Omental fat pad (tissue), 4 donors: ENCODE measurements around the gene CERS3. TPM values are rescaled to one million over a fixed set of nuclear protein-coding genes. Genes with fewer than 3 reads are reported as not detected.

Experiments
- ATAC-seq: fragments of 150-250 bp; one replicate; pipeline ENCODE4 v1.9.1; 2016; ENCODE audit warnings: mild to moderate bottlenecking, moderate library complexity; ENCODE audit not compliant: low FRiP score
- DNase-seq: peaks from one replicate; pipeline ENCODE4 v3.0.0-alpha.2; 2019; ENCODE audit warnings: low spot score
- CTCF ChIP-seq, 3 donors: fragments of 450-650 bp; IDR thresholded peaks; one replicate each; pipeline ENCODE4 v1.5.1; 2016 to 2017; ENCODE audit warnings: antibody characterized with exemption in 3 of 3, mild to moderate bottlenecking in 3 of 3, moderate library complexity in 2 of 3
- total RNA-seq, 4 donors: library from RNA; depleted of rRNA; stranded (reverse); fragments of >200 nt; gene quantifications; one replicate each; pipeline ENCODE4 v1.1.0, GENCODE V29; 2016

The CERS3 gene
- total RNA-seq, 4 donors from 2014 or later = not detected

DNA sequence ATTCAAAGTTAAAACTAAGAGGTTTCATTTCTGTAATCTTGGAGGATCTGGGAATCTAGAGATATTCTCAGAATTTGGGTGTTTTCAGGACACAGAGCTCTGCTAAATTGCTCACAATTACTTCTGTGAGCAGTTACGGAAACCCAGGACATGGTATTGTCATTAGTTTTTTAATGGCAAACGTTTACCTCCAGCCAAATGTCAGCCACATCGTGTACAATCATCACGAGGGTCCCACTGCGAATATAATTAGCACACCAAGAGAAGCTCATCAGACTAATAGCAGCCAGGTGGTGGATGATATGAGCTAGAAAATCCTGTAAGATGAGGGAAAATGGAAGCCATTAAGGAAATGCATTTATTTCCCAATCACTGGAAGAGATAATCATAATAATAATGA is 56.0 kb downstream of the CERS3 start:
- TF ChIP-seq CTCF (IDR thresholded peaks at IDR 0.05) = no peak
- DNase-seq (no peak), ATAC-seq (no peak)

- ATAC-seq = no peak
- TF ChIP-seq CTCF (IDR thresholded peaks at IDR 0.05) = no peak
- DNase-seq = no peak
Observed at GRCh38 chr15:100471933-100472332, 56.8 kb downstream of the CERS3 start.

GRCh38 chr15:100468285-100468684 is 60.5 kb downstream of the CERS3 start:
- no peak for ATAC-seq
- DNase-seq = peak; percentile 41
- TF ChIP-seq CTCF (IDR thresholded peaks at IDR 0.05) = no peak

- no peak for TF ChIP-seq CTCF (IDR thresholded peaks at IDR 0.05)
- ATAC-seq = no peak
- DNase-seq = no peak
Observed at GRCh38 chr15:100466073-100466472, 62.7 kb downstream of the CERS3 start.

- TF ChIP-seq CTCF (IDR thresholded peaks at IDR 0.05) = no peak
- no peak for DNase-seq
- ATAC-seq = no peak
Observed at GRCh38 chr15:100464888-100465287, 63.9 kb downstream of the CERS3 start.

GRCh38 chr15:100464256-100464655 is 64.5 kb downstream of the CERS3 start:
- no peak for ATAC-seq
- no peak for DNase-seq
- TF ChIP-seq CTCF (IDR thresholded peaks at IDR 0.05) = no peak

DNA sequence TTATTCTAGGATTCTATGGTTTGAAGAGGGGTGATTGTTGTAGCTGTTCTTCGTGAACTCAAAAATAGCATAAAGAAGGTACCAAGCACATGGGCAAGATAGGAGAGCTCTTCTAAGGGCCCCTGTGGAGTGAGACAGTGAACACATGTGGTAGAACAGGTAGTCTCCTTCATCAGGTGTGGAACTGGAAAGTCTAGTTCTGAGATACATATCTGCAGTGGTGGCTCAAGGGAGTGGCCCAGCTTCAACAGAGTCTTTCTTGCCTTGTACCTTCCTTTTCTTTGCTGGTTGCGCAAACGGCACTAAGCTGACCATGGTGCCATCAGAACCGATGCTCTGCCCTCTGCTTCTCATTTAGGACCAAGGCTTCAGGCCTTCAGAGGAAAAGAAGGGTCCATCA is 65.2 kb downstream of the CERS3 start:
- ATAC-seq = no peak
- no peak for DNase-seq
- TF ChIP-seq CTCF (IDR thresholded peaks at IDR 0.05) = no peak
